ENCODE data around the gene TMEM38B. TPM values are rescaled to one million over a fixed set of nuclear protein-coding genes. Genes with fewer than 3 reads are reported as not detected.

Gene TMEM38B
- total RNA-seq (10 to 100 TPM in 4 of 5 experiments, 1 to 10 TPM in 1; 5.8 to 21.0 (median 15.2) TPM), polyA plus RNA-seq (10 to 100 TPM; 20.4 to 31.4 TPM), total RNA-seq (12.7 reads per million, percentile 40 among the genes with 10 or more reads in this experiment)

GRCh38 chr9:105694190-105694847 is at the start of gene TMEM38B:
Gene TMEM38B, plus strand, starts transcription at chr9:105694541. Its CDS starts 120 bp downstream, at chr9:105694661.
- Mint-ChIP-seq H3K9me3 (no peaks in the 10 kb centered on the region), H3K27me3 (peaks cover 13 to 31% (median 26%) of the 10 kb centered on the region in 5 donors), H3K4me3 (peak within 1 kb of the TSS; percentile 80 to 97 (median 90)), H3K4me1 (peaks cover 13 to 49% (median 40%) of the 10 kb centered on the region in 7 donors), H3K36me3 (peaks cover 0 to 8% (median 0%) of the 10 kb centered on the region in 5 donors), H3K27ac (peak within 1 kb of the TSS; percentile 44 to 88 (median 70))
- H3K27me3 ChIP-seq (ENCODE audit: control insufficient read depth in 2 of 2, insufficient read depth in 2 of 2, low read length in 2 of 2) = peaks cover 0 to 3% of the 10 kb centered on the region in 2 donors
- no peaks in the 10 kb centered on the region for H3K9me3 ChIP-seq (ENCODE audit: control insufficient read depth in 2 of 3, low read length in 3 of 3)
- POLR2A ChIA-PET = interaction anchor here (0.7 to 1.3 kb wide), 5 partner anchors 14 to 450 kb away, joined by 3 to 5 read pairs (median 4); partner anchors contain the start of gene SLC44A1
- peak within 1 kb of the TSS; percentile 79 for H3K4me3 ChIP-seq (ENCODE audit: low read length)
- peak within 1 kb of the TSS; percentile 64 for H3K27ac ChIP-seq (ENCODE audit: low read depth, low read length)
- ATAC-seq (peak; percentile 92), DNase-seq (peak; percentile 72 to 91 (median 85))
- peaks cover 0 to 3% (median 0%) of the 10 kb centered on the region in 3 experiments for H3K36me3 ChIP-seq (ENCODE audit: control insufficient read depth in 2 of 3, insufficient read depth in 3 of 3, low read length in 3 of 3)
- CTCF ChIA-PET = interaction anchor here (2.3 kb wide), 1 partner anchor 24 kb away, joined by 8 read pairs; no protein-coding TSS in a partner anchor
- peaks cover 7 to 10% of the 10 kb centered on the region in 2 donors for H3K4me1 ChIP-seq (ENCODE audit: control insufficient read depth in 2 of 2, insufficient read depth in 2 of 2, low read length in 2 of 2)
- intact Hi-C loops (cut with micrococcal nuclease) = loop anchor here (1.0 to 10.0 kb wide), 13 partner anchors 136 to 1600 kb away; partner anchors contain the start of genes FKTN (in 2 of the 2), SLC44A1 (in 2 of the 2), FSD1L (in 1 of the 2) and NIPSNAP3A (in 1 of the 2)

DNA sequence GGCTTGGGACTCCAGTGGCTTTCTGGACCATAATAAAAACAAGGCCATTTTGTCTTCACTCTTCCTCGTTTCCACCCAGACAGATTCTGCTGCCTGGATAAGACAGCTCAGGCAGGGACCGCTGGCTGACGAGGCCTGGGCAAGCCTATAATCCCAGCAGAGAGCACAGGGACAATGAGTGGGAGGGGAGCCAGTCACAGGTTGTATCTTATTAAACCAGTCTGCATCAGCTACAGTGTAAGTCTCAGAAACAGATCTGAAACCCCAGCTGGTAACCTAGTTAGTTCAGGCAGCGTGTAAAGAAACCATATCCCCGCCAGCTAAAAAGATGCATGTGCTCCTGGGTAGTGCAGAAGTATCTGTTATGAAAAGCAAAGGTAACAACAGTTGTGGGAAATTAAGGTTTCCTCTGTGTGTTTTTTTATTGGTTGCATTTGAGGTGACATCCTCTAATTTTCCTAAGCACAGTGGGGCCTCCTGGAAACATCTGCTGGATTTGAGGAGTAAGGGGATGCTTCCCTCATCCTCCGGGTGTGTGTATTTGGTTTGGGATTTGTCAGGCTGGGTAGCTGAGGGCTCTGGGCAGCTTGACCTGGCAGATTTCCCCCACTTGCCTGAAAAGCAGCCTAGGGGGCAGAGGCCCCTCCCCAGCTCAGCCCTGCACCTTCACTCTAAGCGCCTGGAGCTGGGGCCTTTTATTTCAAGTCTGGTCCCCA is 47.3 kb upstream of the TMEM38B start:
- no peaks in the 10 kb centered on the region for H3K9me3 Mint-ChIP-seq
- H3K27ac Mint-ChIP-seq = no peak overlapping the region
- Histone ChIP-seq H3K27ac (ENCODE audit: low read depth, low read length) (no peak overlapping the region), H3K27me3 (ENCODE audit: control insufficient read depth in 2 of 2, insufficient read depth in 2 of 2, low read length in 2 of 2) (no peaks in the 10 kb centered on the region), H3K4me3 (ENCODE audit: low read length) (no peak overlapping the region), H3K36me3 (ENCODE audit: control insufficient read depth in 2 of 3, insufficient read depth in 3 of 3, low read length in 3 of 3) (no peaks in the 10 kb centered on the region), H3K4me1 (ENCODE audit: control insufficient read depth in 2 of 2, insufficient read depth in 2 of 2, low read length in 2 of 2) (no peaks in the 10 kb centered on the region), H3K9me3 (ENCODE audit: control insufficient read depth in 2 of 3, low read length in 3 of 3) (no peaks in the 10 kb centered on the region)
- no peaks in the 10 kb centered on the region for H3K4me1 Mint-ChIP-seq
- peaks cover 0 to 4% (median 0%) of the 10 kb centered on the region in 5 donors for H3K36me3 Mint-ChIP-seq
- intact Hi-C loops (cut with micrococcal nuclease) = no loop called here
- no peak overlapping the region for H3K4me3 Mint-ChIP-seq
- ChIA-PET POLR2A (no interaction called here), CTCF (no interaction called here)
- no peaks in the 10 kb centered on the region for H3K27me3 Mint-ChIP-seq
- ATAC-seq = no peak
- DNase-seq = no peak

GRCh38 chr9:105647595-105648349 is 46.6 kb upstream of the TMEM38B start:
- H3K27me3 Mint-ChIP-seq = no peaks in the 10 kb centered on the region
- CTCF ChIA-PET = no interaction called here
- POLR2A ChIA-PET = no interaction called here
- DNase-seq (no peak), ATAC-seq (no peak)
- no peaks in the 10 kb centered on the region for H3K9me3 ChIP-seq (ENCODE audit: control insufficient read depth in 2 of 3, low read length in 3 of 3)
- no peak overlapping the region for H3K27ac Mint-ChIP-seq
- H3K4me3 Mint-ChIP-seq = no peak overlapping the region
- H3K4me1 Mint-ChIP-seq = no peaks in the 10 kb centered on the region
- H3K36me3 Mint-ChIP-seq = peaks cover 0 to 2% (median 0%) of the 10 kb centered on the region in 5 donors
- intact Hi-C loops (cut with micrococcal nuclease) = no loop called here
- H3K27ac ChIP-seq (ENCODE audit: low read depth, low read length) = no peak overlapping the region
- no peaks in the 10 kb centered on the region for H3K4me1 ChIP-seq (ENCODE audit: control insufficient read depth in 2 of 2, insufficient read depth in 2 of 2, low read length in 2 of 2)
- H3K4me3 ChIP-seq (ENCODE audit: low read length) = no peak overlapping the region
- H3K36me3 ChIP-seq (ENCODE audit: control insufficient read depth in 2 of 3, insufficient read depth in 3 of 3, low read length in 3 of 3) = no peaks in the 10 kb centered on the region
- no peaks in the 10 kb centered on the region for H3K9me3 Mint-ChIP-seq
- no peaks in the 10 kb centered on the region for H3K27me3 ChIP-seq (ENCODE audit: control insufficient read depth in 2 of 2, insufficient read depth in 2 of 2, low read length in 2 of 2)

DNA sequence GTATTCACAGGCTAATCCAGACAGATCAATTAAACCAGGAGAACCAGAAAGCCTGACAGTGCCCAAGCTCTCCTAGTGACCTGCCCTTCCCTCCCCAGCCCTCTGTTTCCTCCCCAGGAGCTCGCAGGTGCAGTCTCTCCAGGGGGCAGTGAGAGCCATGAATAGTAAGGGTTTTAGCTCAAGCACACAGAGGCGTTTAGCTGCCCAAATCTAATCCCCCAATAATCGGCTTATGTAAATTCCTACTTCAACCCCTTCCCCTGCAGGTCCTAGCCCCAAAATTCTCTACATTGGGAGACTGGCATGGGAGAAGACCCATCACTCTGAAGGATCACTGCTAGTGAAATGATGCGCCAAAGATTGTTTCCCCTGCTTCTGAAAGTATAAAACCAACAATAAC is 42.5 kb upstream of the TMEM38B start:
- no peak for ATAC-seq
- Histone ChIP-seq H3K27ac (ENCODE audit: low read depth, low read length) (no peak overlapping the region), H3K9me3 (ENCODE audit: control insufficient read depth in 2 of 3, low read length in 3 of 3) (no peaks in the 10 kb centered on the region), H3K36me3 (ENCODE audit: control insufficient read depth in 2 of 3, insufficient read depth in 3 of 3, low read length in 3 of 3) (no peaks in the 10 kb centered on the region), H3K27me3 (ENCODE audit: control insufficient read depth in 2 of 2, insufficient read depth in 2 of 2, low read length in 2 of 2) (peaks cover 0 to 4% of the 10 kb centered on the region in 2 donors), H3K4me1 (ENCODE audit: control insufficient read depth in 2 of 2, insufficient read depth in 2 of 2, low read length in 2 of 2) (peaks cover 0 to 5% of the 10 kb centered on the region in 2 donors), H3K4me3 (ENCODE audit: low read length) (no peak overlapping the region)
- intact Hi-C loops (cut with micrococcal nuclease) = no loop called here
- no peak for DNase-seq
- Mint-ChIP-seq H3K4me1 (peaks cover 4 to 11% (median 5%) of the 10 kb centered on the region in 7 donors), H3K4me3 (no peak overlapping the region), H3K36me3 (peaks cover 0 to 4% (median 0%) of the 10 kb centered on the region in 5 donors), H3K27me3 (peaks cover 12 to 25% (median 16%) of the 10 kb centered on the region in 5 donors), H3K9me3 (no peaks in the 10 kb centered on the region), H3K27ac (no peak overlapping the region)
- ChIA-PET POLR2A (no interaction called here), CTCF (no interaction called here)

- Histone ChIP-seq H3K36me3 (ENCODE audit: control insufficient read depth in 2 of 3, insufficient read depth in 3 of 3, low read length in 3 of 3) (no peaks in the 10 kb centered on the region), H3K9me3 (ENCODE audit: control insufficient read depth in 2 of 3, low read length in 3 of 3) (no peaks in the 10 kb centered on the region), H3K4me3 (ENCODE audit: low read length) (no peak overlapping the region), H3K27me3 (ENCODE audit: control insufficient read depth in 2 of 2, insufficient read depth in 2 of 2, low read length in 2 of 2) (peaks cover 0 to 11% of the 10 kb centered on the region in 2 donors), H3K4me1 (ENCODE audit: control insufficient read depth in 2 of 2, insufficient read depth in 2 of 2, low read length in 2 of 2) (peaks cover 0 to 11% of the 10 kb centered on the region in 2 donors), H3K27ac (ENCODE audit: low read depth, low read length) (no peak overlapping the region)
- Mint-ChIP-seq H3K4me1 (peaks cover 7 to 15% (median 9%) of the 10 kb centered on the region in 7 donors), H3K36me3 (peaks cover 0 to 7% (median 0%) of the 10 kb centered on the region in 5 donors), H3K27me3 (peaks cover 34 to 47% (median 42%) of the 10 kb centered on the region in 5 donors), H3K27ac (peak overlapping the region in 1 of 9 donors; percentile 62), H3K9me3 (peaks cover 0 to 2% (median 0%) of the 10 kb centered on the region in 11 donors), H3K4me3 (peak overlapping the region; percentile 64 to 89 (median 79))
- ChIA-PET POLR2A (no interaction called here), CTCF (no interaction called here)
- intact Hi-C loops (cut with micrococcal nuclease) = loop anchor here (1.0 kb wide), 1 partner anchor 62 kb away; no protein-coding TSS in a partner anchor
- ATAC-seq (peak; percentile 61), DNase-seq (no peak)
Measured at GRCh38 chr9:105656131-105656921, 38.0 kb upstream of the TMEM38B start.
